ENCODE data around the gene FAM168A. TPM values are rescaled to one million over a fixed set of nuclear protein-coding genes. Genes with fewer than 3 reads are reported as not detected.

Gene FAM168A
- total RNA-seq, 4 donors from 2014 or later = 17.7 to 40.1 (median 22.2) TPM

- H3K27ac ChIP-seq = no peak overlapping the region
- no peaks in the 10 kb centered on the region for H3K9me3 ChIP-seq
- TF ChIP-seq POLR2AphosphoS5 (IDR thresholded peaks at IDR 0.05) (no peak), EP300 (IDR thresholded peaks at IDR 0.05) (no peak), CTCF (IDR thresholded peaks at IDR 0.05) (no peak), POLR2A (IDR thresholded peaks at IDR 0.05) (no peak)
- H3K36me3 ChIP-seq = no peaks in the 10 kb centered on the region
- no peak for DNase-seq (ENCODE audit: low spot score in 2 of 2)
- no peak overlapping the region for H3K4me3 ChIP-seq
- 95% methylated on average over 4 of the region's 4 CpGs for whole genome bisulfite sequencing
- H3K27me3 ChIP-seq = no peaks in the 10 kb centered on the region
- H3K4me1 ChIP-seq = no peaks in the 10 kb centered on the region
Measured at GRCh38 chr11:73632996-73633395, 35.1 kb upstream of the FAM168A start.

- H3K4me3 ChIP-seq = no peak overlapping the region
- peaks cover 6% of the 10 kb centered on the region for H3K27me3 ChIP-seq
- 80% methylated on average over 7 of the region's 7 CpGs for WGBS
- H3K36me3 ChIP-seq = no peaks in the 10 kb centered on the region
- peaks cover 6% of the 10 kb centered on the region for H3K4me1 ChIP-seq
- H3K9me3 ChIP-seq = no peaks in the 10 kb centered on the region
- H3K27ac ChIP-seq = no peak overlapping the region
- DNase-seq (ENCODE audit: low spot score in 2 of 2) = no peak
- TF ChIP-seq POLR2A (IDR thresholded peaks at IDR 0.05) = no peak
- no peak for TF ChIP-seq POLR2AphosphoS5 (IDR thresholded peaks at IDR 0.05)
Measured at GRCh38 chr11:73629907-73630306, 32.0 kb upstream of the FAM168A start.

GRCh38 chr11:73625696-73626318 is 27.9 kb upstream of the FAM168A start:
- peak; percentile 71 to 89 for DNase-seq (ENCODE audit: low spot score in 2 of 2)
- Histone ChIP-seq H3K27me3 (peaks cover 17% of the 10 kb centered on the region), H3K9me3 (no peaks in the 10 kb centered on the region), H3K4me1 (peaks cover 6% of the 10 kb centered on the region), H3K36me3 (no peaks in the 10 kb centered on the region), H3K27ac (no peak overlapping the region), H3K4me3 (no peak overlapping the region)
- TF ChIP-seq CTCF (IDR thresholded peaks at IDR 0.05) (peak; percentile 82 to 88), POLR2AphosphoS5 (IDR thresholded peaks at IDR 0.05) (no peak)
- 33% methylated on average over 19 of the region's 19 CpGs for WGBS

GRCh38 chr11:73623686-73624085 is 25.8 kb upstream of the FAM168A start:
- Histone ChIP-seq H3K4me1 (peaks cover 6% of the 10 kb centered on the region), H3K36me3 (no peaks in the 10 kb centered on the region), H3K27ac (no peak overlapping the region), H3K4me3 (no peak overlapping the region), H3K9me3 (no peaks in the 10 kb centered on the region), H3K27me3 (peaks cover 17% of the 10 kb centered on the region)
- TF ChIP-seq EP300 (IDR thresholded peaks at IDR 0.05) (no peak), CTCF (IDR thresholded peaks at IDR 0.05) (no peak), POLR2A (IDR thresholded peaks at IDR 0.05) (no peak), POLR2AphosphoS5 (IDR thresholded peaks at IDR 0.05) (no peak)
- no peak for DNase-seq (ENCODE audit: low spot score in 2 of 2)
- 57% methylated on average over 3 of the region's 3 CpGs for WGBS

- H3K9me3 ChIP-seq = no peaks in the 10 kb centered on the region
- TF ChIP-seq POLR2A (IDR thresholded peaks at IDR 0.05) = no peak
- TF ChIP-seq EP300 (IDR thresholded peaks at IDR 0.05) = no peak
- TF ChIP-seq CTCF (IDR thresholded peaks at IDR 0.05) = no peak
- no peak for TF ChIP-seq POLR2AphosphoS5 (IDR thresholded peaks at IDR 0.05)
- H3K4me1 ChIP-seq = peaks cover 6% of the 10 kb centered on the region
- WGBS = 67% methylated on average over 4 of the region's 4 CpGs
- peaks cover 17% of the 10 kb centered on the region for H3K27me3 ChIP-seq
- DNase-seq (ENCODE audit: low spot score in 2 of 2) = no peak
- no peaks in the 10 kb centered on the region for H3K36me3 ChIP-seq
- H3K27ac ChIP-seq = no peak overlapping the region
- no peak overlapping the region for H3K4me3 ChIP-seq
Measured at GRCh38 chr11:73622926-73623593, 25.1 kb upstream of the FAM168A start.
